GM06990 (cell line): ENCODE results near the gene SEPSECS.

Source experiments
- DNase-seq: peaks from one replicate; pipeline ENCODE4 v3.0.0-alpha.2; 2011; ENCODE audit not compliant: insufficient read length; ENCODE audit errors: extremely low read depth
- H3K27me3 ChIP-seq: replicated peaks from 2 replicates; pipeline ENCODE4 v1.6.0; 2011; ENCODE audit warnings: low read length; ENCODE audit not compliant: control insufficient read depth, insufficient read depth
- H3K36me3 ChIP-seq: 2 replicates; pipeline ENCODE4 v1.5.1; 2011; ENCODE audit warnings: low read length; ENCODE audit not compliant: control insufficient read depth, insufficient read depth
- H3K4me3 ChIP-seq: replicated peaks from 2 replicates; pipeline ENCODE4 v1.5.1; 2011; ENCODE audit warnings: low read depth, mild to moderate bottlenecking, control low read depth, low read length
- CTCF ChIP-seq: IDR thresholded peaks from 2 replicates; pipeline ENCODE4 v1.5.1; 2011; ENCODE audit warnings: low read length, control low read depth, mild to moderate bottlenecking, inconsistent platforms; ENCODE audit not compliant: insufficient read depth, poor library complexity, severe bottlenecking

SEPSECS gene

DNA sequence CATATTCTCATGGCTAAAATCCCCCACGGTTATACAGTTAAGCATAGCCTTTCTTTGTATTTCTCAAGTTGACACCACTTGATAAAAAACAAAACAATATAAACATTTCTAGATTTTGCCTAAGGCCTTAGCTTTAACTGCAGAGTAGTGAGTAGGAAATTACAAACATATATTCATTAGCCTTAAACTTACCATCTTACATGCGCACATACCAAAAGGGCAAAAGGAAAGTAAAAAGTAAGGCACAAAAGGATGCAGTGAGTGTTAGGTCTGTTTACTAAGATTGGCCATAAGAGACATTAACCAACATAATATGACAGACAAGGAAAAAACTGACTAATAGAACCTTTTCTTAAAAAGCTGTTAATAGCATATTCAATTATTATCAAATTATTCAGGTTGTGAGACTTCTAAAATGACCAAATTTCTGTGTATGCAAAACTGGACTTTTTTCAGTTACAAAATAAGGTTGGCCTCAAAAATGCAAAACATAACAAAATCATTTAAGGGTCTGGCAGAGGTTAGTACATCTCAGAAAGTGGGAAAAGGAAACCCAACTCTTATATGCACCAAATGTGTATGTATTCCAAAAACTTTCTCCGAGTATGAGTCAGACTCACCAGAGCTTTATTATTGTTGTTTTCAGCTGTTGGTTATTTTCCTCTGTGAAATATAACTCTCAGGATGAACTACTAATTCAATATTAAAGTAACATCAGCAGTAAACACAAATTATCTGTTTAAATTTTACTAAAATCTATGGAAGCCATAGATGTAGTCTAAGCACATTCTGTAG, 39.9 kb downstream of the SEPSECS start:
- Histone ChIP-seq H3K27me3 (no peaks in the 10 kb centered on the region), H3K4me3 (no peak overlapping the region), H3K36me3 (no peaks in the 10 kb centered on the region)
- DNase-seq, result no peak
- no peak for TF ChIP-seq CTCF

- DNase-seq, result no peak
- no peak for TF ChIP-seq CTCF
- Histone ChIP-seq H3K36me3 (no peaks in the 10 kb centered on the region), H3K4me3 (no peak overlapping the region), H3K27me3 (no peaks in the 10 kb centered on the region)
These were observed 42.4 kb downstream of the SEPSECS start for GRCh38 chr4:25117716-25118472.

DNA sequence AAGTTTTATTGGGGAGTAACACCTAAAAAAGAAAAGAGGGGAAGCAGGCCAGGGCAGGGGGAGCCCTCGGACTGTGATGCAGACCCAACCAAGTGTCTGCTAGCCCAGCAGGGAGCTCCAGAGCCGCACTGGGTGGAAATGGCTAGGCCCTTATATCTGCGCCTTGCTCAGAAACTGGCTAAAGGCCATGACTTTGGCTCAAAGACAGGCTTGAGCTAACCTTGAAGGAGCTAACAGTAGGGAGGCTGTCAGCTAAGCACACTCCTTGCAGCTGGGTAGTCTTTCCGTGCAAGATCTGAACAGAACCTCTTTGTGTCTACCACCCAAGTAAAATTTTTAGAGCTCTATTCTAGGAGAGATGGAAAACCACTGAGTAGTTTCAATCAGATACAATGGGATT, 43.0 kb downstream of the SEPSECS start:
- no peak for DNase-seq
- Histone ChIP-seq H3K4me3 (no peak overlapping the region), H3K36me3 (no peaks in the 10 kb centered on the region), H3K27me3 (no peaks in the 10 kb centered on the region)
- no peak for TF ChIP-seq CTCF

GRCh38 chr4:25113915-25114904, 46.0 kb downstream of the SEPSECS start:
- no peak for DNase-seq
- Histone ChIP-seq H3K36me3 (no peaks in the 10 kb centered on the region), H3K27me3 (no peaks in the 10 kb centered on the region; the same call in 1 of the 2 replicates), H3K4me3 (no peak overlapping the region)
- TF ChIP-seq CTCF, result no peak

DNA sequence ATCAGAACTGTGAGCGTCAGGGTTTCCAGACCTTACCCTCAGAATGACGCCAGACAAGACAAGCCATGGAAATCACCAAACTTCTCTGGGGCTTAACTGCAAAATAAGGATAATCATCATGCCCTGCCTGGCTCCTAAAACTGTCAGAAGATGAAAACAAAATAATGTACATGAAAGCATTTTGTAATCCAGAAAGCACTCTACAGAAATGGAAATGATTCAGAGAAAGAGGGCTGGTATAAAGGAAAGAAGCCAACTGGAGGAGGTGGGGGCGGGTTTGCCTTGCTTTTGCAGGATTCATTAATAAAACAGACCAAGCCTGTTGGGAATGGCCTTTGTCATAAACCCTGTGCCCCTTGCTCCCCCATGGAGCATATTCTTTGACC, 47.3 kb downstream of the SEPSECS start:
- no peaks in the 10 kb centered on the region; the same call in 1 of the 2 replicates for H3K27me3 ChIP-seq
- no peak for DNase-seq
- TF ChIP-seq CTCF, result no peak
- H3K4me3 ChIP-seq, result no peak overlapping the region
- no peaks in the 10 kb centered on the region for H3K36me3 ChIP-seq
